ENCODE measurements around the gene KLK2.

Gene KLK2

DNA sequence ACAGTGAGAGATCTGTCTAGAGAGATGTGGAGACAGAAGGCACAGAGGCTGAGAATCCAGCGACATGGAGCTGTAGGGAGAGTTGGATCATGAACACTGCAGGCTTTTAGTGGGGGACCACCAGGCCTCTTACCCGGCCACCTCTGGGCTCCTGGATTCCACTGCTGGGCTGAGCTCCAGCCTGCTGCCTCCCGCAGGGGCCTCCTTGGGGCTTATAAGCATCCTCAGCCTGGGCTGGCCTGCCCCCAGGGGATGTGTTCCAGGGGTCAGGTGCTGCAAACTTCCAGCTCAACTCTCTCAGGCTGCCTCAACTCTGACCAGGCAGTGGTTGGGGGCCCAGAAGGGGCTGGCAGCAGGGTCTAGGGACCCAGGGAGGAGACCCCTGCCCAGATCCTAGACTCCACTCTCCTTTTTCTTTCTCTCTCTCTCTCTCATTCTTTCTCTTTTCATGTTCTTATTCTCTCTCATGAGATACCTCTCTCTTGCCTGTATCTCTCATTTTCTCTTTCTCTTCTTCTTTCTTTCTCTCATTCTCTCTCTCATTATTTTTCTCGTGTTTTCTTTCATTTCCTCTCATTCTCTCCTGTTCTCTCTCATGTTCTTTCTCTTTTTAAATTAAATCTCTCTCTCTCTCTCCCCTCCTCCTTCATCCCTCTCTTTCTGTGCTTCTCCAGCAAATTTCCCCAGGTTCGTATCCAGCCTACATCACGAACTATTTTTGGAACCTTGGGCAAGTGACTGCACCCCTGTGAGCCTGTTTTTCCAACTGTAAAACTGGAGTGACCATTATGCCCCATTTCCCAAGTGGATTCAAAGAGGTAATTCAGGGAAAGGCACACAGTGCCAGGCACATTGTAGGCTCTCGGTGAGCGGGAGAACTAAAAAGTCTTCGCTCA lies 38.2 kb downstream of the KLK2 start, which contains the start of gene KLK4:
KLK4 (minus strand) TSS at position 190 of the 896 bp plus-strand sequence. CDS start 657 bp downstream, outside the sequence.
- DNase-seq = no peak
- TF ChIP-seq GATA1 (IDR thresholded peaks at IDR 0.05; ENCODE audit: low read depth, low read length) = no peak
- no peak for TF ChIP-seq POLR2A (IDR thresholded peaks at IDR 0.05; ENCODE audit: low read length)

DNA sequence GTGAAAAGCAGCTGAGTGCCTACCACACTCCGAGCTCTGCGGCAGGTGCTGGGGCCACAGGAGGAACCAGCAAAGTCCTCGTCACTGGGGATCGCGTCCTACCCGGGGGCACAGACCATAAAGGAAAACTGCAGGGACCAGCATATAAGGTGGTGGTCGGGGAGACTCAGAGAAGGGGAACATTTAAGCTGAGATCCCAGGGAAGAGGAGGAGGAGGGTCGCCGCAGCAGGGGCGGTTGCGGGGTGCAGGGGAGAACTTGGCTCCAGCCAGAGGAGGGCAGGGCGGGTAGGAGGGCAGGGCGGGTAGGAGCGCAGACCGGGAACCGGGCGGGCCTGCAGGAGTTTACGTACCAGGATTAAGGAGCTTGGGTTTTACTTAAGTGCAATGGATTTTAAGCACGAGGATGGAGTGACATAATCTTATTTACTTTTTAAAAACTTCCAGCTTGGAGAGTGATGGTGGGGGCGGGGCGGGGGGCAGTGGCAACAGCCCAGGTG lies 38.9 kb downstream of the KLK2 start:
- TF ChIP-seq POLR2A (IDR thresholded peaks at IDR 0.05; ENCODE audit: low read length) (no peak), GATA1 (IDR thresholded peaks at IDR 0.05; ENCODE audit: low read depth, low read length) (no peak)
- no peak for DNase-seq

DNA sequence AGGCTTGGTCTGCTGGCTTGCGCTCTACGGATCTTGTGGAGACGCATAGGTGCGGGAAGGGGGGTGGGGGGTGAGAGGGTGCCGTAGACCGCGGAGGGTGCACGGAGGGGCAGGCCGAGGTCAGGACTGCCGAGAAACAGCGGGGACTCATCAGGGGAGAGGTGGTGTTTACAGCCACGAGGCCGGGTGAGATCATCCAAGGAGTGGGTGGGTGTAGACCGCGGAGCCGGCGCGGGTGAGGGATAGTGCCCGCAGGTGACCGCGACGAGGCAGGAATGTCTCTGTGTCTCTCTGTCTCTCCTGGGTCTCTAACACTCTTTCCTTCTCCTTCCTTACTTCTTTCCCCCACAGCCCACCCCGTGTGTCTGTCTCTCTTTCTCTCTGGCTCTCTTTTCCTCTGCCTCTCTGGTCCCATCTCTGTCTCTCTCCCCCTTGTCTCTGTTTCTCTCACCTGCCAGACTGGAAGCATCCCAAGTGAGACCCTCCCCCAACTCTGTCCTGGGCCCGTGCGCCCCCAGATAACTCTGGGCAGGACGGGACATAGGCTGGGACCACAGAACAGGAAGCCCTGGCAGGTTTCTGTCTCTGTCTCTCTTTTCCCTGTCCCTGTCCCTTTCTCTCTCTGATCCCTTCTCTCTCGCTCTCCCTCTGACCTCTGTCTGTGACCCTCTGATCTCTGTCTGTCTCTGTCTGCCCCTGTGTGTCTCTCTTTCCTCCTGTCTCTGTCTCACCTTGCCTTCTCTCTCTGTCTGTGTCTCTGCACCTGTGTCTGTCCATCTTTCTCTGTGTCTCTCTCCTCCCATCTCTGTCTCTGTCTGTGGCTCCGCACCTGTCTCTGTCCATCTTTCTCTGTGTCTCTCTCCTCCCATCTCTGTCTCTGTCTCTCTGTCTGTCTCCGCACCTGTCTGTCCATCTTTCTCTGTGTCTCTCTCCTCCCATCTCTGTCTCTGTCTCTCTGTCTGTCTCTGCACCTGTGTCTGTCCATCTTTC lies 39.8 kb downstream of the KLK2 start:
- TF ChIP-seq GATA1 (IDR thresholded peaks at IDR 0.05; ENCODE audit: low read depth, low read length) (no peak), POLR2A (IDR thresholded peaks at IDR 0.05; ENCODE audit: low read length) (no peak)
- DNase-seq = no peak

DNA sequence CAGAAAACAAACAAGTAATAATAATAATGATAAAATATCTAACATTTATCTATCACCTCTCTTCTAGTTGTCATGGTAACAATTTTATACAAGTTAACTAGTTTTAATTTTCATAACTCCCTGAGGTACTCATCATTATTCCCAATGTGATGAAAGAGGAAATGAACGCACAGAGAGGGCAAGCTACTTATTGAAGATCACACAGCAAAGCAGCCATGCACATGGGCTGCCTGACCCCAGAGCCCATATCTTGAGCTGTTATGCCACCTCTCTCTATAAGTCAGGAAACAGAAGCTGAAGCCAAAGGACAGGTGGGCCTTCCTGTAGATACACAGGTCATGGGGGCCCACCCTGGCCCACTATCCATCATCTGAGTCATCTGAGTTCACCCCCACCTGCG lies 42.8 kb downstream of the KLK2 start:
- no peak for TF ChIP-seq POLR2A (IDR thresholded peaks at IDR 0.05; ENCODE audit: low read length)
- TF ChIP-seq GATA1 (IDR thresholded peaks at IDR 0.05; ENCODE audit: low read depth, low read length) = no peak
- no peak for DNase-seq

DNA sequence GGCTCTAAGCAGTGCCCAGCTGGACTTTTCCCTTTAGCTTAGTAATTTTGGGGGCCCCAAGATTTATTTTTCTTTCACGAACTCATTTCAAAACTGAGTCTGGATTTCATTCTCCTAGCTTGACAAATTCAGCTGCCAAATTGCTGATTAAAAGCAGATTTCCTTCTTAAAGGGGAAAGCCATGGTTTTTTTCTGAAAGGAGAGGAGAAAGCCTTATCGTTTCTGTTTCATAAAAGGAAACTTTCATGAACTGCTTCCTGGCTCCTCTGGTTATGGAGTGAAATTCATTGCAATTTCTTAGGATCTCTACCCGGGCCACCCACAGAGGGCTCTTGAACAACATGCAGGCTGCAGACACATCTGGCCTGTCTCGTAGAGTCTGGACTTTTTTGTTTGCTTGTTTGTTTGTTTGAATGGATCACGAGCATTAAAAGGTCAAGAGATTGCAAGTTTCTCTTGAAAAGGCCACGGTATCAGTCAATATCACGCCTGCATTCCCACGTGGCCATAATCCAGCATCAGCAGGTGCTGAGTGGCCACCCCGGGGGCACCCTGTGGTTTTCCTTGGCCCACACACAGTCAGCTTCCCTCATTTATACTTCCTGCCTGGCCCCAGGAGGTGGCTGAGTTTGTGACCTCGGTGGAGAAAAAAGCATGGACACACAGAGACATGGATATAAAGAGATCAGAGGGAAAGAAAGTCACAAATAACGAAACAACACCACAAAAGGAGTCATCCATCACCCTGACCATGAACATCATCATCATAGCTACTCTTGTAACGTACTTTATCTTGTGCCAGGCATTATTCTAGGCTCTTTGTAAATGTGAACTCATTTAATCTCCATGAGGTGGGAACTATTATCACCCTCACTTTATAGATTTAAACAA lies 48.4 kb downstream of the KLK2 start:
- TF ChIP-seq GATA1 (IDR thresholded peaks at IDR 0.05; ENCODE audit: low read depth, low read length) (no peak), POLR2A (IDR thresholded peaks at IDR 0.05; ENCODE audit: low read length) (no peak)
- DNase-seq = no peak

DNA sequence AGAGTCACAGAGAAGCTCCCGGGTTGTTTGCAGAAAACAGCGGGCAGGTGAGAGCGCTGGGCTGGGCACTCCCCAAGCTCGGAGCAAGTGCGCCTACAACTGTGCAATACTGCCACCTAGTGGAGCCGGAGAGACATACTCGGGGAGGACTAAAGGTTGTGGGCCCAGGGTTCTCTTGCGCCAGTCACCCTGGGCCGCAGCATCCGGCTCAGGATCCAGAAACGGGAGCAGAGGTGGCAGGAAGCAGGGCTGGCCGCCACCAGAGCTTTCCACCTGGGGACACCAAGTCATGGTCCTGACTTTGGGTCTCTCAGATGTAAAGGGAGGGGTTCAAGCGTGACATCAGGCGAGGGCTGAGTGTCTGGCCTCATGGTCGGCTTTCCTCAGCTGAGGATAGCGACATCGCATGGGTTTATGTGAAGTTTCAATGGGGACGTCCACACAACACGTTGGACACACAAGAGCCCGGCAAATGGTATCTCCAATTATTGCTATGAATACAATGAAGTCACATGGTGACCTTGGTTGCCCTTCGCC lies 49.1 kb downstream of the KLK2 start:
- no peak for TF ChIP-seq GATA1 (IDR thresholded peaks at IDR 0.05; ENCODE audit: low read depth, low read length)
- TF ChIP-seq POLR2A (IDR thresholded peaks at IDR 0.05; ENCODE audit: low read length) = no peak
- peak; percentile 72 to 88 for DNase-seq

DNA sequence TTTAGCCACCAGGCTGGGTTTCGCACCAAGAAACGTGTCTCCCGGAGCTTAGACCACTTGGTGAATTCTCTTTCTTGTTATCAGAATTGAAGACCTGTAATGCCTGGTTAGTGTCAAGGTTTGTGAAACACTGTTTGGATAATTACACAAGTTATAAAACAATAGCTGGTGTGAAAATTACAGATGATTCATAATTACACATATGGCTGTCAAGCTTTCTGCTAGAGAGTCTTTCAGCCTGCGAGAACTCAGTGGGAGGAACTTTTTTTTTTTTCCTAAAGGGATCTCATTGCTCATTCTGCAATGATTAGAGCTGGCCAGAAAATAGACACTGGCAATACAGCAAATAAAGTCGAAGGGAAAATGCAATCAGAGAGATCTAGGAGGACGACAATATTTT lies 51.3 kb downstream of the KLK2 start:
- no peak for DNase-seq
- TF ChIP-seq GATA1 (IDR thresholded peaks at IDR 0.05; ENCODE audit: low read depth, low read length) (no peak), POLR2A (IDR thresholded peaks at IDR 0.05; ENCODE audit: low read length) (no peak)

DNA sequence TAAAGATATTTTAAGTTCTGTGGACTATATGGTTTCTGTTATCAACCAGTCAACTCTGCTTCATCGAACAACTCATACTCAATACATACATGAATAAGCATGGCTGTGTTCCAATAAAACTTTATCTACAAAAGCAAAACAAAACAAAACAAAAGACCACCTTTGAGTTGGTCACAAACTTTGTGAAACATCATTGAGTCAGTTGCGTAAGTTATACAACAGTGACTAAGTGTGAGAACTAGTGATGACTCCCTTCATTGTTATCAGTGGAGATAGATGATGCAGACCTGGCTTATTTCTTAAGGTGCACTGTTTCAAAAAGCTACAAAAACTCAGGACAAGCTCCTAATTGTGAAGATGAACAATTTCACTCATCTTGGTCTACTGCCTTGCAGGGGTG lies 52.5 kb downstream of the KLK2 start:
- TF ChIP-seq POLR2A (IDR thresholded peaks at IDR 0.05; ENCODE audit: low read length) (no peak), GATA1 (IDR thresholded peaks at IDR 0.05; ENCODE audit: low read depth, low read length) (no peak)
- no peak for DNase-seq

DNA sequence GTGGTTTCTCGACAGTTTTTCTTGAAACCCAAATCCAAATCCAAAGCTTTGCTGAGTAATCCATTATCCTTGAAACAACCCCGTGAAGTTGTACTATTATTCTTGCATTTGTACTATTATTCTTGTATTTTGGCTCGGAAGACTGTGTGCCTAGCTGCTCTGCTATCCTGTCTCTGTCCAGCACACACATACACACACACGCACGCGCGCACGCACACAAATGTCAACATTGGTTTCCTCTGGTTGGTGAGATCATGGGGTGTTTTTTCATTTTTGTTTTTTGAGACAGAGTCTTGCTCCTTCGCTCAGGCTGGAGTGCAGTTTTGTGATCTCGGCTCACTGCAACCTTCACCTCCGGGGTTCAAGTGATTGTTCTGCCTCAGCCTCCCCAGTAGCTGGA lies 52.9 kb downstream of the KLK2 start:
- no peak for DNase-seq
- TF ChIP-seq POLR2A (IDR thresholded peaks at IDR 0.05; ENCODE audit: low read length) = no peak
- no peak for TF ChIP-seq GATA1 (IDR thresholded peaks at IDR 0.05; ENCODE audit: low read depth, low read length)

DNA sequence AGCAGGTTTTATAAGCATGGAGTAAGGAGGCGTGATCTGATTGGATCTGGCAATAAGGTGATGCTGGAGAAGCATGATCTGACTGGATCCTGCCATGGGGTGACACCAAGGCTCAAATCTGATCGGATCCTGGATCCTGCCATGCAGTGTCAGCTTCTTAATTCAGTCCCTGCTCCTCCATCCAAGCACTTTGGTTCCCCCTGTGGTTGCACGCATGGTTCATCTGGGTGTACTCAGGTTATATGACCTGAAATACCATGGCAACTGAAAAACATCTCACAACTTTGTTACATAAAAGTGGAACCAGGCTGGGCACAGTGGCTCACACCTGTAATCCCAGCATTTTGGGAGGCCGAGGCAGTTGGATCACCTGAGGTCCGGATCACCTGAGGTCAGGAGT lies 55.6 kb downstream of the KLK2 start:
- no peak for TF ChIP-seq POLR2A (IDR thresholded peaks at IDR 0.05; ENCODE audit: low read length)
- no peak for TF ChIP-seq GATA1 (IDR thresholded peaks at IDR 0.05; ENCODE audit: low read depth, low read length)

More for the DNA sequence above, 55.6 kb downstream of the KLK2 start:
- no peak for DNase-seq
